ENCODE data around the gene POLR3C. TPM values are rescaled to one million over a fixed set of nuclear protein-coding genes. Genes with fewer than 3 reads are reported as not detected.
A peak's percentile ranks its signal among the peaks of the same experiment; 100 is the strongest.

Gene POLR3C
- total RNA-seq, 1 experiment from 2014 or later: 24.8 TPM

GRCh38 chr1:145857170-145857569 is 33.2 kb downstream of the POLR3C start:
- in situ Hi-C loops (cut with HindIII; ENCODE audit: low pct_unique_long_range_greater_than_20kb, low sequenced_read_pairs): no loop called here
- DNase-seq (ENCODE audit: low read depth): no peak

GRCh38 chr1:145858238-145858900 is 34.4 kb downstream of the POLR3C start:
- peak; percentile 29 for DNase-seq (ENCODE audit: low read depth)
- in situ Hi-C loops (cut with HindIII; ENCODE audit: low pct_unique_long_range_greater_than_20kb, low sequenced_read_pairs): no loop called here

- in situ Hi-C loops (cut with HindIII; ENCODE audit: low pct_unique_long_range_greater_than_20kb, low sequenced_read_pairs): no loop called here
- peak; percentile 86 for DNase-seq (ENCODE audit: low read depth)
Measured at GRCh38 chr1:145858901-145859490, 35.0 kb downstream of the POLR3C start, which contains the start of gene PIAS3. Gene PIAS3 (minus strand): TSS chr1:145859081. CDS start chr1:145858990, 91 bp downstream.

GRCh38 chr1:145859491-145860023 is 35.6 kb downstream of the POLR3C start:
- in situ Hi-C loops (cut with HindIII; ENCODE audit: low pct_unique_long_range_greater_than_20kb, low sequenced_read_pairs): no loop called here
- peak; percentile 92 for DNase-seq (ENCODE audit: low read depth)

- no peak for DNase-seq (ENCODE audit: low read depth)
- in situ Hi-C loops (cut with HindIII; ENCODE audit: low pct_unique_long_range_greater_than_20kb, low sequenced_read_pairs): no loop called here
Measured at GRCh38 chr1:145863282-145864018, 39.5 kb downstream of the POLR3C start.

- in situ Hi-C loops (cut with HindIII; ENCODE audit: low pct_unique_long_range_greater_than_20kb, low sequenced_read_pairs): no loop called here
- no peak for DNase-seq (ENCODE audit: low read depth)
Measured at GRCh38 chr1:145868232-145868631, 44.2 kb downstream of the POLR3C start.

GRCh38 chr1:145871994-145872924 is 48.3 kb downstream of the POLR3C start:
- no peak for DNase-seq (ENCODE audit: low read depth)
- in situ Hi-C loops (cut with HindIII; ENCODE audit: low pct_unique_long_range_greater_than_20kb, low sequenced_read_pairs): no loop called here

GRCh38 chr1:145874646-145875045 is 50.6 kb downstream of the POLR3C start:
- in situ Hi-C loops (cut with HindIII; ENCODE audit: low pct_unique_long_range_greater_than_20kb, low sequenced_read_pairs): no loop called here
- DNase-seq (ENCODE audit: low read depth): no peak

- in situ Hi-C loops (cut with HindIII; ENCODE audit: low pct_unique_long_range_greater_than_20kb, low sequenced_read_pairs): no loop called here
- DNase-seq (ENCODE audit: low read depth): no peak
Measured at GRCh38 chr1:145877923-145878486, 54.0 kb downstream of the POLR3C start.

- DNase-seq (ENCODE audit: low read depth): no peak
- in situ Hi-C loops (cut with HindIII; ENCODE audit: low pct_unique_long_range_greater_than_20kb, low sequenced_read_pairs): no loop called here
Measured at GRCh38 chr1:145878724-145879123, 54.7 kb downstream of the POLR3C start.

- no peak for DNase-seq (ENCODE audit: low read depth)
- in situ Hi-C loops (cut with HindIII; ENCODE audit: low pct_unique_long_range_greater_than_20kb, low sequenced_read_pairs): no loop called here
Measured at GRCh38 chr1:145879775-145880174, 55.8 kb downstream of the POLR3C start.

- in situ Hi-C loops (cut with HindIII; ENCODE audit: low pct_unique_long_range_greater_than_20kb, low sequenced_read_pairs): no loop called here
- no peak for DNase-seq (ENCODE audit: low read depth)
Measured at GRCh38 chr1:145884675-145885074, 60.7 kb downstream of the POLR3C start.

GRCh38 chr1:145885738-145886287 is 61.8 kb downstream of the POLR3C start, which contains the start of gene ANKRD35:
Gene ANKRD35 (minus strand): TSS chr1:145885866. CDS start chr1:145885758, 108 bp downstream.
- in situ Hi-C loops (cut with HindIII; ENCODE audit: low pct_unique_long_range_greater_than_20kb, low sequenced_read_pairs): no loop called here

GRCh38 chr1:145886390-145886789 is 62.4 kb downstream of the POLR3C start:
- DNase-seq (ENCODE audit: low read depth): no peak
- in situ Hi-C loops (cut with HindIII; ENCODE audit: low pct_unique_long_range_greater_than_20kb, low sequenced_read_pairs): no loop called here

More at GRCh38 chr1:145885738-145886287, 61.8 kb downstream of the POLR3C start, which contains the start of gene ANKRD35:
- DNase-seq (ENCODE audit: low read depth): peak; percentile 72

GRCh38 chr1:145886816-145887215 is 62.8 kb downstream of the POLR3C start:
- no peak for DNase-seq (ENCODE audit: low read depth)
- in situ Hi-C loops (cut with HindIII; ENCODE audit: low pct_unique_long_range_greater_than_20kb, low sequenced_read_pairs): no loop called here

- DNase-seq (ENCODE audit: low read depth): peak; percentile 60
- in situ Hi-C loops (cut with HindIII; ENCODE audit: low pct_unique_long_range_greater_than_20kb, low sequenced_read_pairs): no loop called here
Measured at GRCh38 chr1:145887631-145888030, 63.6 kb downstream of the POLR3C start.

- no peak for DNase-seq (ENCODE audit: low read depth)
- in situ Hi-C loops (cut with HindIII; ENCODE audit: low pct_unique_long_range_greater_than_20kb, low sequenced_read_pairs): no loop called here
Measured at GRCh38 chr1:145889722-145890121, 65.7 kb downstream of the POLR3C start.

Measured in Caki2 (cell line).